Trophoblast cell (in vitro differentiated cells and primary cell): ENCODE measurements around the gene PCGF2.
A peak's percentile ranks its signal among the peaks of the same experiment; 100 is the strongest.

Source experiments
- DNase-seq, 2 donors: peaks; one replicate each; pipeline ENCODE4 v3.0.0-alpha.2; 2016
- H2AFZ ChIP-seq: 2 replicates; pipeline ENCODE4 v1.6.1; 2013; ENCODE audit warnings: low read length, moderate library complexity, mild to moderate bottlenecking; ENCODE audit not compliant: insufficient read depth, poor library complexity
- H2AK5ac ChIP-seq: 2 replicates; pipeline ENCODE4 v1.6.1; 2013; ENCODE audit warnings: mild to moderate bottlenecking, low read length
- H2BK120ac ChIP-seq: 2 replicates; pipeline ENCODE4 v1.6.1; 2013; ENCODE audit warnings: low read length, mild to moderate bottlenecking, moderate library complexity; ENCODE audit not compliant: insufficient read depth, poor library complexity
- H2BK12ac ChIP-seq: 2 replicates; pipeline ENCODE4 v1.6.1; 2013; ENCODE audit warnings: mild to moderate bottlenecking, low read length, moderate library complexity
- H2BK5ac ChIP-seq: 2 replicates; pipeline ENCODE4 v1.6.1; 2013; ENCODE audit warnings: low read length, low read depth, moderate library complexity, mild to moderate bottlenecking; ENCODE audit not compliant: poor library complexity
- H3K14ac ChIP-seq: 2 replicates; pipeline ENCODE4 v1.6.1; 2013; ENCODE audit warnings: mild to moderate bottlenecking, low read length
- H3K18ac ChIP-seq: 2 replicates; pipeline ENCODE4 v1.6.1; 2013; ENCODE audit warnings: mild to moderate bottlenecking, low read length
- H3K23ac ChIP-seq: 2 replicates; pipeline ENCODE4 v1.6.1; 2013; ENCODE audit warnings: low read length
- H3K27ac ChIP-seq: 2 replicates; pipeline ENCODE4 v1.5.1; 2013; ENCODE audit warnings: low read depth, mild to moderate bottlenecking, inconsistent platforms, low read length, moderate library complexity
- H3K27me3 ChIP-seq: 2 replicates; pipeline ENCODE4 v1.6.1; 2013; ENCODE audit warnings: inconsistent platforms, mild to moderate bottlenecking, low read length, moderate library complexity; ENCODE audit not compliant: insufficient read depth
- H3K36me3 ChIP-seq, 2 experiments: 1 replicate in 1 of 2; 2 replicates in 1 of 2; pipeline ENCODE4 v1.6.1; 2013; ENCODE audit warnings: low read length in 2 of 2, mild to moderate bottlenecking in 2 of 2, moderate library complexity in 1 of 2; ENCODE audit not compliant: insufficient read depth in 2 of 2, control insufficient read depth in 1 of 2
- H3K4ac ChIP-seq: 2 replicates; pipeline ENCODE4 v1.6.1; 2013; ENCODE audit warnings: low read depth, mild to moderate bottlenecking, low read length, moderate library complexity
- H3K4me1 ChIP-seq, 2 experiments: 1 replicate in 1 of 2; 2 replicates in 1 of 2; pipeline ENCODE4 v1.6.1; 2013; ENCODE audit warnings: low read length in 2 of 2, mild to moderate bottlenecking in 2 of 2, moderate library complexity in 1 of 2; ENCODE audit not compliant: insufficient read depth in 2 of 2, control insufficient read depth in 1 of 2
- H3K4me2 ChIP-seq: 2 replicates; pipeline ENCODE4 v1.6.1; 2013; ENCODE audit warnings: inconsistent platforms, mild to moderate bottlenecking, low read length, moderate library complexity
- H3K4me3 ChIP-seq: 2 replicates; pipeline ENCODE4 v1.5.1; 2013; ENCODE audit warnings: mild to moderate bottlenecking, low read depth, low read length, inconsistent platforms
- H3K79me1 ChIP-seq: one replicate; pipeline ENCODE4 v1.6.1; 2013; ENCODE audit warnings: low read length
- H3K79me2 ChIP-seq: 2 replicates; pipeline ENCODE4 v1.6.1; 2013; ENCODE audit warnings: low read length, mild to moderate bottlenecking; ENCODE audit not compliant: control insufficient read depth, insufficient read depth, poor library complexity
- H3K9ac ChIP-seq: 2 replicates; pipeline ENCODE4 v1.6.1; 2013; ENCODE audit warnings: mild to moderate bottlenecking, low read length
- H3K9me3 ChIP-seq: 2 replicates; pipeline ENCODE4 v1.6.1; 2013; ENCODE audit warnings: low read depth, mild to moderate bottlenecking, control low read depth, inconsistent platforms, low read length; ENCODE audit not compliant: insufficient read depth
- H4K12ac ChIP-seq: 2 replicates; pipeline ENCODE4 v1.6.1; 2013; ENCODE audit warnings: low read depth, mild to moderate bottlenecking, low read length, moderate library complexity
- H4K8ac ChIP-seq: 2 replicates; pipeline ENCODE4 v1.6.1; 2013; ENCODE audit warnings: low read depth, mild to moderate bottlenecking, low read length, moderate library complexity
- H4K91ac ChIP-seq: one replicate; pipeline ENCODE4 v1.6.1; 2013; ENCODE audit warnings: low read depth, mild to moderate bottlenecking, low read length, moderate library complexity
- WGBS: extraction: QIAGEN DNeasy Blood & Tissue Kit; methylation state at CpG from one replicate; pipeline ENCODE4 v1.1.7; 2013; ENCODE audit warnings: missing lambda C conversion rate; ENCODE audit not compliant: insufficient read length, insufficient coverage; ENCODE audit errors: extremely low coverage; 5-methylcytosine and 5-hydroxymethylcytosine counted together

PCGF2 gene

GRCh38 chr17:38691154-38691553 is 57.0 kb downstream of the PCGF2 start:
- no peak for DNase-seq
- Histone ChIP-seq H2BK12ac (no peak overlapping the region), H3K23ac (no peak overlapping the region), H3K4me2 (no peak overlapping the region), H3K4ac (no peak overlapping the region), H3K18ac (no peak overlapping the region), H2AFZ (no peak overlapping the region), H3K9me3 (no peaks in the 10 kb centered on the region), H3K27me3 (no peaks in the 10 kb centered on the region), H3K4me3 (no peak overlapping the region), H3K79me1 (no peaks in the 10 kb centered on the region), H4K8ac (no peak overlapping the region), H3K9ac (no peak overlapping the region), H2BK120ac (no peak overlapping the region), H4K12ac (no peak overlapping the region), H3K27ac (no peak overlapping the region), H4K91ac (no peak overlapping the region), H3K4me1 (no peaks in the 10 kb centered on the region), H3K14ac (no peak overlapping the region), H2BK5ac (no peak overlapping the region), H2AK5ac (no peak overlapping the region), H3K79me2 (no peaks in the 10 kb centered on the region), H3K36me3 (no peaks in the 10 kb centered on the region)
- WGBS = no CpG with 5 or more reads among the region's 4 CpGs

- WGBS = no CpG with 5 or more reads among the region's 4 CpGs
- no peak overlapping the region for H3K23ac ChIP-seq
- H2AK5ac ChIP-seq = no peak overlapping the region
- no peak for DNase-seq
- no peak overlapping the region for H3K27ac ChIP-seq
- no peak overlapping the region for H3K4me3 ChIP-seq
- no peak overlapping the region for H3K18ac ChIP-seq
- no peak overlapping the region for H4K12ac ChIP-seq
- H4K8ac ChIP-seq = no peak overlapping the region
- no peaks in the 10 kb centered on the region for H3K4me1 ChIP-seq
- no peak overlapping the region for H3K14ac ChIP-seq
- no peaks in the 10 kb centered on the region for H3K9me3 ChIP-seq
- no peaks in the 10 kb centered on the region for H3K79me2 ChIP-seq
- no peak overlapping the region for H2AFZ ChIP-seq
- no peak overlapping the region for H2BK12ac ChIP-seq
- no peaks in the 10 kb centered on the region for H3K27me3 ChIP-seq
- no peak overlapping the region for H3K4ac ChIP-seq
- H3K79me1 ChIP-seq = no peaks in the 10 kb centered on the region
- H2BK5ac ChIP-seq = no peak overlapping the region
- H3K4me2 ChIP-seq = no peak overlapping the region
- no peak overlapping the region for H3K9ac ChIP-seq
- no peak overlapping the region for H4K91ac ChIP-seq
- no peaks in the 10 kb centered on the region for H3K36me3 ChIP-seq
- H2BK120ac ChIP-seq = no peak overlapping the region
Measured at GRCh38 chr17:38690386-38690785, 57.8 kb downstream of the PCGF2 start.

GRCh38 chr17:38687286-38687685 is 60.9 kb downstream of the PCGF2 start:
- H4K8ac ChIP-seq = no peak overlapping the region
- no peak overlapping the region for H3K27ac ChIP-seq
- H2AFZ ChIP-seq = no peak overlapping the region
- no peak overlapping the region for H2AK5ac ChIP-seq
- no peak overlapping the region for H3K9ac ChIP-seq
- no peaks in the 10 kb centered on the region for H3K36me3 ChIP-seq
- H3K27me3 ChIP-seq = no peaks in the 10 kb centered on the region
- no peak for DNase-seq
- H2BK12ac ChIP-seq = no peak overlapping the region
- H3K18ac ChIP-seq = no peak overlapping the region
- WGBS = no CpG with 5 or more reads among the region's 5 CpGs
- H3K4me1 ChIP-seq = no peaks in the 10 kb centered on the region
- H3K14ac ChIP-seq = no peak overlapping the region
- H3K4ac ChIP-seq = no peak overlapping the region
- H3K79me2 ChIP-seq = no peaks in the 10 kb centered on the region
- H4K91ac ChIP-seq = no peak overlapping the region
- H3K4me3 ChIP-seq = no peak overlapping the region
- H4K12ac ChIP-seq = no peak overlapping the region
- H2BK120ac ChIP-seq = no peak overlapping the region
- no peaks in the 10 kb centered on the region for H3K79me1 ChIP-seq
- no peak overlapping the region for H3K23ac ChIP-seq
- H2BK5ac ChIP-seq = no peak overlapping the region
- H3K9me3 ChIP-seq = no peaks in the 10 kb centered on the region
- H3K4me2 ChIP-seq = no peak overlapping the region

GRCh38 chr17:38685491-38685890 is 62.6 kb downstream of the PCGF2 start:
- H2BK5ac ChIP-seq = no peak overlapping the region
- no peak overlapping the region for H3K23ac ChIP-seq
- H3K79me2 ChIP-seq = no peaks in the 10 kb centered on the region
- H3K4me2 ChIP-seq = no peak overlapping the region
- H2AK5ac ChIP-seq = no peak overlapping the region
- no peaks in the 10 kb centered on the region for H3K4me1 ChIP-seq
- no peak overlapping the region for H3K9ac ChIP-seq
- H2AFZ ChIP-seq = no peak overlapping the region
- H3K4ac ChIP-seq = no peak overlapping the region
- H3K9me3 ChIP-seq = no peaks in the 10 kb centered on the region
- no peak overlapping the region for H3K27ac ChIP-seq
- DNase-seq = peak in 1 of 2 donors; percentile 3
- no peaks in the 10 kb centered on the region for H3K36me3 ChIP-seq
- no peak overlapping the region for H4K91ac ChIP-seq
- no peaks in the 10 kb centered on the region for H3K79me1 ChIP-seq
- no peak overlapping the region for H4K8ac ChIP-seq
- no peak overlapping the region for H2BK120ac ChIP-seq
- no CpG with 5 or more reads among the region's 12 CpGs for WGBS
- no peaks in the 10 kb centered on the region for H3K27me3 ChIP-seq
- no peak overlapping the region for H3K18ac ChIP-seq
- H3K14ac ChIP-seq = no peak overlapping the region
- H4K12ac ChIP-seq = no peak overlapping the region
- no peak overlapping the region for H3K4me3 ChIP-seq
- H2BK12ac ChIP-seq = no peak overlapping the region
